IMR-90 (cell line): ENCODE results near the gene PRMT1.

Experiments used
- CEBPB ChIP-seq: IDR thresholded peaks from 2 replicates; pipeline ENCODE4 v1.6.1; 2012; ENCODE audit warnings: low read depth, low read length, improper control_type of control experiment
- FOS ChIP-seq: fragments of 150-350 bp; IDR thresholded peaks from 2 replicates; pipeline ENCODE4 v1.6.1; 2016; ENCODE audit warnings: low read depth, low read length
- MAFK ChIP-seq: IDR thresholded peaks from 2 replicates; pipeline ENCODE4 v1.6.1; 2012; ENCODE audit warnings: low read depth, low read length, improper control_type of control experiment
- NFE2L2 ChIP-seq: fragments of 150-350 bp; IDR thresholded peaks from 2 replicates; pipeline ENCODE4 v1.6.1; 2016; ENCODE audit warnings: low read depth, mild to moderate bottlenecking, low read length
- POLR2A ChIP-seq: IDR thresholded peaks from 2 replicates; pipeline ENCODE4 v1.6.1; 2012; ENCODE audit warnings: mild to moderate bottlenecking, low read depth, low read length
- RAD21 ChIP-seq: IDR thresholded peaks from 2 replicates; pipeline ENCODE4 v1.6.1; 2012; ENCODE audit warnings: low read length, improper control_type of control experiment
- RFX5 ChIP-seq: IDR thresholded peaks from 2 replicates; pipeline ENCODE4 v1.8.0; 2012; ENCODE audit warnings: low read depth, mild to moderate bottlenecking, low read length, moderate library complexity
- SMC3 ChIP-seq: fragments of 150-350 bp; IDR thresholded peaks from 2 replicates; pipeline ENCODE4 v1.6.1; 2016; ENCODE audit warnings: low read depth, mild to moderate bottlenecking, antibody characterized with exemption, low read length, moderate library complexity
- TF ChIP-seq, protein P1 (sequence below): conservative IDR thresholded peaks from 2 replicates; pipeline ENCODE4 v1.5.1; 2012; ENCODE audit warnings: mild to moderate bottlenecking, low read depth, low read length, improper control_type of control experiment
- TF ChIP-seq, protein P2 (sequence below): fragments of 150-350 bp; IDR thresholded peaks from 2 replicates; pipeline ENCODE4 v1.6.1; 2017; ENCODE audit warnings: mild to moderate bottlenecking, antibody characterized with exemption, low read length, low read depth
- TF ChIP-seq, protein P3 (sequence below): fragments of 150-350 bp; IDR thresholded peaks from 2 replicates; pipeline ENCODE4 v1.6.1; 2016; ENCODE audit warnings: low read depth, mild to moderate bottlenecking, low read length, moderate library complexity, borderline replicate concordance

DNA sequence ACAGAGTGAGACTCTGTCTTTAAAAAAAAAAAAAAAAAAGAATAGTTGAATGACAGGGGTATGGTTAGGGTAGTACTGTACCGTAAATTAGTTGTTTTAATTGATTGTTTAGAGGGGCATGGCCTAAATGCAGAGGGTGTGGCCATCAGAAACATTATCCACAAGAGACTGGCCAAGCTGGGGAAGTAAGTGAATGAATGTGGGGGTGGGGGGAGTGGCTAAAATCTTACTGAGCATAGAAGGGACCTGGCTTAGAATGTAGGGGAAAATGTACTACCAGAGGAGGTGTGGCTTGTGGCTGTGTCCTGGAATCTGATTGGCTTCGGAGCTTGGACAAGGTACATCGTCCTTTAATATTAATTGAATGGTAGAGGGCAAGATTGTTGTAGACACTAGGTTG lies 7.6 kb upstream of the PRMT1 start:
- TF ChIP-seq POLR2A, result no peak
- TF ChIP-seq, protein P1, sequence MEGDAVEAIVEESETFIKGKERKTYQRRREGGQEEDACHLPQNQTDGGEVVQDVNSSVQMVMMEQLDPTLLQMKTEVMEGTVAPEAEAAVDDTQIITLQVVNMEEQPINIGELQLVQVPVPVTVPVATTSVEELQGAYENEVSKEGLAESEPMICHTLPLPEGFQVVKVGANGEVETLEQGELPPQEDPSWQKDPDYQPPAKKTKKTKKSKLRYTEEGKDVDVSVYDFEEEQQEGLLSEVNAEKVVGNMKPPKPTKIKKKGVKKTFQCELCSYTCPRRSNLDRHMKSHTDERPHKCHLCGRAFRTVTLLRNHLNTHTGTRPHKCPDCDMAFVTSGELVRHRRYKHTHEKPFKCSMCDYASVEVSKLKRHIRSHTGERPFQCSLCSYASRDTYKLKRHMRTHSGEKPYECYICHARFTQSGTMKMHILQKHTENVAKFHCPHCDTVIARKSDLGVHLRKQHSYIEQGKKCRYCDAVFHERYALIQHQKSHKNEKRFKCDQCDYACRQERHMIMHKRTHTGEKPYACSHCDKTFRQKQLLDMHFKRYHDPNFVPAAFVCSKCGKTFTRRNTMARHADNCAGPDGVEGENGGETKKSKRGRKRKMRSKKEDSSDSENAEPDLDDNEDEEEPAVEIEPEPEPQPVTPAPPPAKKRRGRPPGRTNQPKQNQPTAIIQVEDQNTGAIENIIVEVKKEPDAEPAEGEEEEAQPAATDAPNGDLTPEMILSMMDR, result no peak
- TF ChIP-seq, protein P2, sequence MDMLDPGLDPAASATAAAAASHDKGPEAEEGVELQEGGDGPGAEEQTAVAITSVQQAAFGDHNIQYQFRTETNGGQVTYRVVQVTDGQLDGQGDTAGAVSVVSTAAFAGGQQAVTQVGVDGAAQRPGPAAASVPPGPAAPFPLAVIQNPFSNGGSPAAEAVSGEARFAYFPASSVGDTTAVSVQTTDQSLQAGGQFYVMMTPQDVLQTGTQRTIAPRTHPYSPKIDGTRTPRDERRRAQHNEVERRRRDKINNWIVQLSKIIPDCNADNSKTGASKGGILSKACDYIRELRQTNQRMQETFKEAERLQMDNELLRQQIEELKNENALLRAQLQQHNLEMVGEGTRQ, result no peak
- TF ChIP-seq, protein P3, sequence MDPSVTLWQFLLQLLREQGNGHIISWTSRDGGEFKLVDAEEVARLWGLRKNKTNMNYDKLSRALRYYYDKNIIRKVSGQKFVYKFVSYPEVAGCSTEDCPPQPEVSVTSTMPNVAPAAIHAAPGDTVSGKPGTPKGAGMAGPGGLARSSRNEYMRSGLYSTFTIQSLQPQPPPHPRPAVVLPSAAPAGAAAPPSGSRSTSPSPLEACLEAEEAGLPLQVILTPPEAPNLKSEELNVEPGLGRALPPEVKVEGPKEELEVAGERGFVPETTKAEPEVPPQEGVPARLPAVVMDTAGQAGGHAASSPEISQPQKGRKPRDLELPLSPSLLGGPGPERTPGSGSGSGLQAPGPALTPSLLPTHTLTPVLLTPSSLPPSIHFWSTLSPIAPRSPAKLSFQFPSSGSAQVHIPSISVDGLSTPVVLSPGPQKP, result no peak
- no peak for TF ChIP-seq RFX5
- TF ChIP-seq SMC3, result no peak
- TF ChIP-seq FOS, result no peak
- TF ChIP-seq CEBPB, result no peak
- TF ChIP-seq RAD21, result no peak
- TF ChIP-seq MAFK, result no peak
- TF ChIP-seq NFE2L2, result no peak
